Loucy (cell line): ENCODE data around the gene COL25A1.
A peak's percentile ranks its signal among the peaks of the same experiment; 100 is the strongest.

Experiments used
- H2AFZ ChIP-seq: fragments of 200-600 bp; sonication (generic); 2 replicates; pipeline ENCODE4 v1.6.0; 2016; ENCODE audit warnings: antibody characterized with exemption, mild to moderate bottlenecking, low read length, moderate library complexity
- H3F3A ChIP-seq: fragments of 200-600 bp; 2 replicates; pipeline ENCODE4 v1.6.0; 2016; ENCODE audit warnings: antibody characterized with exemption, low read depth, mild to moderate bottlenecking
- H3K27me3 ChIP-seq: fragments of 200-600 bp; sonication (generic); 2 replicates; pipeline ENCODE4 v1.6.1; 2014; ENCODE audit warnings: low read length, mild to moderate bottlenecking; ENCODE audit not compliant: insufficient read depth, poor library complexity, severe bottlenecking
- H3K36me3 ChIP-seq: fragments of 200-600 bp; sonication (generic); 2 replicates; pipeline ENCODE4 v1.6.1; 2016; ENCODE audit warnings: low read length; ENCODE audit not compliant: insufficient read depth
- H3K4me1 ChIP-seq: fragments of 200-600 bp; sonication (generic); 2 replicates; pipeline ENCODE4 v1.5.1; 2014; ENCODE audit warnings: low read length, mild to moderate bottlenecking; ENCODE audit not compliant: insufficient read depth, poor library complexity, severe bottlenecking
- H3K4me2 ChIP-seq: fragments of 200-600 bp; sonication (generic); 2 replicates; pipeline ENCODE4 v1.6.0; 2014; ENCODE audit warnings: antibody characterized with exemption, low read length, low read depth, mild to moderate bottlenecking; ENCODE audit not compliant: poor library complexity, severe bottlenecking
- H3K4me3 ChIP-seq: fragments of 200-600 bp; sonication (generic); 2 replicates; pipeline ENCODE4 v1.5.1; 2014; ENCODE audit warnings: low read length, mild to moderate bottlenecking, mixed read lengths; ENCODE audit not compliant: poor library complexity, severe bottlenecking
- H3K79me2 ChIP-seq: fragments of 200-600 bp; sonication (generic); 2 replicates; pipeline ENCODE4 v1.6.1; 2014; ENCODE audit warnings: low read length; ENCODE audit not compliant: insufficient read depth
- H3K9ac ChIP-seq: fragments of 200-600 bp; sonication (generic); 2 replicates; pipeline ENCODE4 v1.6.0; 2014; ENCODE audit warnings: mild to moderate bottlenecking, low read depth, low read length, moderate library complexity; ENCODE audit not compliant: poor library complexity, severe bottlenecking
- H3K9me2 ChIP-seq: fragments of 200-600 bp; sonication (generic); replicated peaks from 2 replicates; pipeline ENCODE4 v1.6.1; 2016; ENCODE audit warnings: low read depth, low read length, mixed read lengths
- H3K9me3 ChIP-seq: fragments of 200-600 bp; sonication (generic); 2 replicates; pipeline ENCODE4 v1.6.1; 2014; ENCODE audit warnings: mild to moderate bottlenecking, antibody characterized with exemption, low read length, low read depth; ENCODE audit not compliant: insufficient read depth
- H4K20me1 ChIP-seq: fragments of 200-600 bp; sonication (generic); 2 replicates; pipeline ENCODE4 v1.6.0; 2014; ENCODE audit warnings: antibody characterized with exemption, low read length, mild to moderate bottlenecking; ENCODE audit not compliant: insufficient read depth, poor library complexity, severe bottlenecking
- CTCF ChIP-seq: fragments of 200-600 bp; sonication (generic); conservative IDR thresholded peaks from 2 replicates; pipeline ENCODE4 v1.5.1; 2014; ENCODE audit warnings: mild to moderate bottlenecking, antibody characterized with exemption, low read length
- EZH2phosphoT487 ChIP-seq: fragments of 200-600 bp; IDR thresholded peaks from 2 replicates; pipeline ENCODE4 v1.6.1; 2018; ENCODE audit warnings: antibody characterized with exemption, mild to moderate bottlenecking, moderate library complexity, borderline replicate concordance

Gene COL25A1

GRCh38 chr4:109128589-109128988 lies 173.9 kb downstream of the COL25A1 start:
- Histone ChIP-seq H3K4me2 (no peak overlapping the region), H4K20me1 (no peaks in the 10 kb centered on the region), H3K9me2 (no peaks in the 10 kb centered on the region), H3K79me2 (no peaks in the 10 kb centered on the region), H3K9ac (no peak overlapping the region), H3F3A (no peaks in the 10 kb centered on the region), H3K4me1 (peaks cover 8% of the 10 kb centered on the region), H3K4me3 (no peak overlapping the region), H3K27me3 (no peaks in the 10 kb centered on the region), H3K36me3 (no peaks in the 10 kb centered on the region), H2AFZ (no peak overlapping the region), H3K9me3 (no peaks in the 10 kb centered on the region)
- TF ChIP-seq EZH2phosphoT487 (no peak), CTCF (no peak)

- no peak for TF ChIP-seq EZH2phosphoT487
- no peak for TF ChIP-seq CTCF
- Histone ChIP-seq H3K79me2 (no peaks in the 10 kb centered on the region), H3K9ac (no peak overlapping the region), H3K4me2 (no peak overlapping the region), H2AFZ (peak overlapping the region; percentile 33; the same call in 1 of the 2 replicates), H3K9me2 (no peaks in the 10 kb centered on the region), H3K36me3 (no peaks in the 10 kb centered on the region), H3K4me3 (no peak overlapping the region), H3F3A (no peaks in the 10 kb centered on the region), H3K9me3 (no peaks in the 10 kb centered on the region), H3K27me3 (no peaks in the 10 kb centered on the region), H4K20me1 (no peaks in the 10 kb centered on the region), H3K4me1 (peaks cover 8% of the 10 kb centered on the region)
Measured at GRCh38 chr4:109127866-109128265, 174.6 kb downstream of the COL25A1 start.

GRCh38 chr4:109126856-109127255 lies 175.6 kb downstream of the COL25A1 start:
- Histone ChIP-seq H3F3A (no peaks in the 10 kb centered on the region), H3K4me3 (no peak overlapping the region), H3K9ac (no peak overlapping the region), H3K27me3 (no peaks in the 10 kb centered on the region), H3K36me3 (no peaks in the 10 kb centered on the region), H3K4me2 (no peak overlapping the region), H3K9me2 (no peaks in the 10 kb centered on the region), H2AFZ (no peak overlapping the region), H4K20me1 (no peaks in the 10 kb centered on the region), H3K9me3 (no peaks in the 10 kb centered on the region), H3K4me1 (peaks cover 8% of the 10 kb centered on the region), H3K79me2 (no peaks in the 10 kb centered on the region)
- TF ChIP-seq EZH2phosphoT487 = no peak
- TF ChIP-seq CTCF = no peak
